ENCODE results near the gene OBSCN. TPM values are rescaled to one million over a fixed set of nuclear protein-coding genes. Genes with fewer than 3 reads are reported as not detected.

The OBSCN gene
- total RNA-seq, 1 donor from 2014 or later: 17.5 TPM

- DNase-seq (ENCODE audit: low read depth): no peak
- no peak overlapping the region for H3K27ac Mint-ChIP-seq (ENCODE audit: unreplicated experiment)
These were observed 81.5 kb downstream of the OBSCN start for GRCh38 chr1:228289239-228289849.

GRCh38 chr1:228289996-228290881 is 82.4 kb downstream of the OBSCN start:
- H4K20me1 ChIP-seq (ENCODE audit: insufficient read depth, low read length): no peaks in the 10 kb centered on the region
- no peak overlapping the region for H3K27ac ChIP-seq (ENCODE audit: low read depth, low read length)
- H3K9me3 ChIP-seq (ENCODE audit: insufficient read depth, low read depth, low read length): peaks cover 7% of the 10 kb centered on the region
- H3K27me3 ChIP-seq (ENCODE audit: insufficient read depth, low read length): no peaks in the 10 kb centered on the region
- no peak for DNase-seq (ENCODE audit: low read depth)
- TF ChIP-seq EZH2 (IDR thresholded peaks at IDR 0.05; ENCODE audit: insufficient read depth, low read length): no peak
- TF ChIP-seq CTCF (IDR thresholded peaks at IDR 0.05; ENCODE audit: insufficient read depth, low read depth, low read length): no peak
- H3K4me1 ChIP-seq (ENCODE audit: insufficient read depth, low read length): no peaks in the 10 kb centered on the region
- no peaks in the 10 kb centered on the region for H3K79me2 ChIP-seq (ENCODE audit: insufficient read depth, low read length)
- H3K4me3 ChIP-seq (ENCODE audit: insufficient read depth, low read depth, low read length): no peak overlapping the region
- Mint-ChIP-seq H3K27ac (ENCODE audit: unreplicated experiment) (no peak overlapping the region), H3K4me1 (ENCODE audit: low read depth, unreplicated experiment) (no peaks in the 10 kb centered on the region), H3K9me3 (ENCODE audit: unreplicated experiment) (peaks cover 12% of the 10 kb centered on the region), H3K36me3 (ENCODE audit: low read depth, unreplicated experiment) (peaks cover 36% of the 10 kb centered on the region), H3K4me3 (ENCODE audit: unreplicated experiment) (no peak overlapping the region), H3K27me3 (ENCODE audit: low read depth, unreplicated experiment) (no peaks in the 10 kb centered on the region)
- no peak overlapping the region for H2AFZ ChIP-seq (ENCODE audit: low read depth, low read length)
- H3K4me2 ChIP-seq (ENCODE audit: low read length): no peak overlapping the region
- no peak overlapping the region for H3K9ac ChIP-seq (ENCODE audit: low read length)
- no peaks in the 10 kb centered on the region for H3K36me3 ChIP-seq (ENCODE audit: insufficient read depth, low read length)
- no peak for FAIRE-seq

More at GRCh38 chr1:228289239-228289849, 81.5 kb downstream of the OBSCN start:
- H3K27ac ChIP-seq (ENCODE audit: low read depth, low read length): no peak overlapping the region
- no peaks in the 10 kb centered on the region for H3K27me3 ChIP-seq (ENCODE audit: insufficient read depth, low read length)
- no peak overlapping the region for H2AFZ ChIP-seq (ENCODE audit: low read depth, low read length)
- no peaks in the 10 kb centered on the region for H3K36me3 ChIP-seq (ENCODE audit: insufficient read depth, low read length)
- Mint-ChIP-seq H3K36me3 (ENCODE audit: low read depth, unreplicated experiment) (peaks cover 32% of the 10 kb centered on the region), H3K4me3 (ENCODE audit: unreplicated experiment) (no peak overlapping the region), H3K4me1 (ENCODE audit: low read depth, unreplicated experiment) (no peaks in the 10 kb centered on the region), H3K9me3 (ENCODE audit: unreplicated experiment) (peaks cover 7% of the 10 kb centered on the region), H3K27me3 (ENCODE audit: low read depth, unreplicated experiment) (no peaks in the 10 kb centered on the region)
- H3K9me3 ChIP-seq (ENCODE audit: insufficient read depth, low read depth, low read length): peaks cover 7% of the 10 kb centered on the region
- H3K4me3 ChIP-seq (ENCODE audit: insufficient read depth, low read depth, low read length): no peak overlapping the region
- no peak overlapping the region for H3K4me2 ChIP-seq (ENCODE audit: low read length)
- no peaks in the 10 kb centered on the region for H3K79me2 ChIP-seq (ENCODE audit: insufficient read depth, low read length)
- FAIRE-seq: no peak
- TF ChIP-seq CTCF (IDR thresholded peaks at IDR 0.05; ENCODE audit: insufficient read depth, low read depth, low read length) (no peak), EZH2 (IDR thresholded peaks at IDR 0.05; ENCODE audit: insufficient read depth, low read length) (no peak)
- no peak overlapping the region for H3K9ac ChIP-seq (ENCODE audit: low read length)
- no peaks in the 10 kb centered on the region for H3K4me1 ChIP-seq (ENCODE audit: insufficient read depth, low read length)
- H4K20me1 ChIP-seq (ENCODE audit: insufficient read depth, low read length): no peaks in the 10 kb centered on the region
